OCI-M2 (cell line): ENCODE data around the gene CAMSAP2.

ENCODE experiments used
- DNase-seq: peaks from one replicate; lab custom pipeline; 2025; ENCODE audit not compliant: unreplicated experiment; lab: John Stamatoyannopoulos, UW

The CAMSAP2 gene

DNA sequence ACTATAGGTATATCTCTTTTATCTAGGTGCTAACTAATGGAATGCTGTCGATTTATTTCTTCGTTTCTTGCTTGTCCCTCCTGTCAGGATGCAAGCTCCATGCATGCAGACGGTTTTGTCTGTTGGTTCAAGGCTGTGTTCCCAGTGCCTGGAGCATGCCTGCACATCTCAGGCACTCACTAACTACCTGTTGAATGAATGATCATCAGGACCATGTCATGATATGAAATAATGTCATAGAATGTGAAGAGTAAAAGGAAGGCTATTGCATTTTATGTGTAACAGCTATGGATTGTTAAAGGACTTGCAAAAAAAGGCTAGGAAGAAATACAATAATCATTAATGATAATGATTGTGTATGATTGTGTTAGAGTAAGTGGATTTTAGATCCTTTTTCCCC is 138.3 kb downstream of the CAMSAP2 start:
- no peak for DNase-seq

GRCh38 chr1:200877839-200878551 is 139.3 kb downstream of the CAMSAP2 start:
- no peak for DNase-seq

GRCh38 chr1:200880212-200880611 is 141.5 kb downstream of the CAMSAP2 start:
- no peak for DNase-seq

- DNase-seq, result no peak
These were observed 144.4 kb downstream of the CAMSAP2 start for GRCh38 chr1:200883118-200883517.

DNA sequence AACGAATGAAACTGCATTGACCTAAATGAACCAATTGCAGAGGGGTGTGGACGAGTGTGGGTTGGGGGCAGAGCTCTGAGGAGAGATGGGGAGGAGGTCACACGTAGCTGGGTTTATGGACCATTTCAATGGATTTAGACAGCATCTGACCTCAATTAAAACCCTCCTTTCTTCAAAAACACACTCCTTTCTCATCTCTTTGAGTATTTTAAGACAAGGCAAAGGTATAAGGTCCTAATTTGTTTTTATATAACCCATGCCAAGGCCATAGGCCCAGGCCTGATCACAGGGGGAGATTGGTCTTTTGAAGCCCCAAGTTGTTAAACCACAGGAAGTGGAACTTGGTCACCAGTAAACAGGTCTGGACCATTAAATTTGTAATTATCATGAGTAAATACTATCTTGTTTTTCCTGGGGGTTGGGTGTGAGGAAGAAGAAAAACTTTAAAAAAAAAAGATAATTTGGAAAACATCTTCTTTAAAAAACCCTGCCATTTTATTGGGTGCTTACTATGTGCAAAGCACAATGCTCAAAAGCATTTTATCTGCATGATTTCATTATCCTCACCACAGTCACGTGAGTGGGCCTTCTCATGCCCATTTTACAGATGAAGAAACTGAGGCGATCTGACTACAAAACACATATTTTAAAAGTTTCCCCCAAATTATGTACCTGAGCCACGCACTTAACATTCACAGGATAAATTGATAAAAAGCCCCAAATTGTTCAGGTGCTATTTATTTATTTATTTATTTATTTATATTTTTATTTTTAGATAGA is 147.1 kb downstream of the CAMSAP2 start:
- DNase-seq, result no peak

DNA sequence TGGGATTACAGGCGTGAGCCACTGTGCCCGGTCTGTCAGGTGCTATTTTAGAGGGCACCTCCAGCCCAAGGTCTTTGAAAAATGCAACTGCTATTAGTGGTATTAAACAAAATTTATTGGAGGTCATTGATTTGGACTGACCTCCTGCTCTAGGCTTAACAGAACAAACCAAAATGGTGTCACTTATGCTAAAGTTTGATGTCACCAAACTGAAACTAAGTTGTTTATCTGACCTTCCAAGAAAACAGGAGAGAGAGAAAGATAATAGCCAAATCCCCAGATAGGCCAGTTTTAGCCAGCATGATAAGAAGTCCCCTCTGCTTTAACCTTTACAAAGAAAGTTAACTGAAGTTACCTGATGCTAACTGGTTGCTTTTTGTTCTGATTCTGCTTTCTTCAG is 147.9 kb downstream of the CAMSAP2 start:
- no peak for DNase-seq

- no peak for DNase-seq
These were observed 148.3 kb downstream of the CAMSAP2 start for GRCh38 chr1:200887036-200887435.

DNA sequence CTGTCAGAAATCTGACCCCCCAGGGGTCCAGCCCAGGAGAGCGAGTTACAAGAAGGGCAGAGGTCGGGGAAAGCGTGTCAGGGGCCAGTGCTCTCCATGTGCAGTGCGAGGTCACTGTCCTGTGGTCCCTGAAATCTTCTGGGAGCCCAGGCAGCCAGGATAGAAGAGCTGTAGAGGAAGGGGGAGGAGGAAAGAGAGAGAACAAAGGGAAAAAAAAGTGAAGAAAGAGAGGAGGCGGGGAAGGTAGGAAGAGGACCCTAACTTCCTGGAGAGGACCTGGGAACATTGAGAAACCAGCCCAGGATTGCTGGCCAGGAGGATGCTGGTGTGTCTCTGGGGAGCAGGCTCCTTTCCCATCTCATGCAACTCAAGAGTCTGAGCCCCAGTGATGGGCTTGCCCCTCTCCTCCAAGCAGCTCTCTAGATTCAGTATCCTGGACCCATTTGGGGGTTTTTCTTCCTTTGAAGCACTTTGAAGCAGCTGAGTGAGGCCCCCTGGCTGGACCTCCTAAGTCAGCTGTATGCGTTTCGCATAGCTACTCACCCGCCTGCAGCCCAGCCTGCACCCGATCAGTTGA is 149.2 kb downstream of the CAMSAP2 start:
- no peak for DNase-seq

- no peak for DNase-seq
These were observed 149.7 kb downstream of the CAMSAP2 start for GRCh38 chr1:200888349-200888838.

GRCh38 chr1:200889571-200889970 is 150.9 kb downstream of the CAMSAP2 start:
- no peak for DNase-seq

DNA sequence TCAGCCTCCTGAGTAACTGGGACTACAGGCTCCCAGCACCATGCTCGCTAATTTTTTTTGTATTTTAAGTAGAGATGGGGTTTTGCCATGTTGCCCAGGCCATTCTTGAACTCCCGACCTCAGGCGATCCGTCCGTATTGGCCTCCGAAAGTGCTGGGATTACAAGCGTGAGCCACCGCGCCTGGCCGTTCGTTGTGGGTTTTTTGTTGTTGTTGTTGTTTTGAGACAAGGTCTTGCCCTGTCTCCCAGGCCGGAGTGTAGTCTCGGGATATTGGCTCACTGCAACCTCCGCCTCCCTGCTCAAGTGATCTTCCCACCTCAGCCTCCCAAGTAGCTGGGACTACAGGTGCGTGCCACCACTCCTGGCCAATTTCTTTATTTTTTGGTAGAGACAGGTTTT is 151.3 kb downstream of the CAMSAP2 start:
- DNase-seq, result no peak

- no peak for DNase-seq
These were observed 152.4 kb downstream of the CAMSAP2 start for GRCh38 chr1:200890818-200891773.

DNA sequence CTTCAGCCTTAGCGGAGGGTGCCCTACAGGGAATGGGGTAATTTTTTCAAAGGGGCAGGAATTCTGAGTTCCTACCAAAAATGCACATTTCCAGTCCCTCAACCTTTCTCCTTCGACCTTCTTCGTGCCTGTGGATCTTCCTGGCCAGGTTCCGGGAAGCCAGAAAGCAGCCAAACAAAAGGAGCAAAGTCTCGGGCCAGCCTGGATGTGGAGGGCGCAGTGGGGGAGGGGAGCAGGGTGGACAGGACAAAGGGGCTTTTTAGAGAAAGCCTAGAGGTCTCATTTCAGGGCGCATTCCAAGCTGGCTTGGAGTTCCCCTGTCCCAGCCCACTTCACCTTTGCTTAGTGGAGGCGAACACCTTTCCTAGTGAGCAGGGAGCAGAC is 153.1 kb downstream of the CAMSAP2 start:
- no peak for DNase-seq

DNA sequence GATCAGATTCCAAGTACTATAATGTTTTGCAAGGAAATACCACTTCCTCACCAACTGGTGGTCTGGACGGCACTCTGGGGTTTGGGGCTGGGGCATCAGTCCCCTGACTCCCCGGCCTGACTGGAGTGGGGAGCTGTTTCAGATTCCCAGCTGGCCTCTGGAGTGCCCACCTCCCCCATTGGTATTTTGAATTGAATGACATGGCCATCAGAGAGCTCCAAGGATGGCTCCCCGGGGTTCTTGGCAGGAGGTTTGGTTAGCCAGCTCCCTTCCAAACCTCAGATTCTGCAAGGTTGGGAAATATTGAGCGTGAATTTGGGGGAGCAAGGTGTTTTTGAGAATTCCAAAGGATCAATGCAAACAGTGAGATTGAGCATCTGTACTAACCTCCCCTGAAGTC is 153.9 kb downstream of the CAMSAP2 start:
- DNase-seq, result no peak

- DNase-seq, result no peak
These were observed 154.3 kb downstream of the CAMSAP2 start for GRCh38 chr1:200892958-200893357.

GRCh38 chr1:200893411-200893901 is 154.8 kb downstream of the CAMSAP2 start:
- DNase-seq, result no peak

- no peak for DNase-seq
These were observed 156.2 kb downstream of the CAMSAP2 start, which contains the start of gene INAVA for GRCh38 chr1:200894712-200895442. Gene INAVA, plus strand, starts transcription at chr1:200894900. Its CDS starts 3,501 bp downstream, at chr1:200898401.

DNA sequence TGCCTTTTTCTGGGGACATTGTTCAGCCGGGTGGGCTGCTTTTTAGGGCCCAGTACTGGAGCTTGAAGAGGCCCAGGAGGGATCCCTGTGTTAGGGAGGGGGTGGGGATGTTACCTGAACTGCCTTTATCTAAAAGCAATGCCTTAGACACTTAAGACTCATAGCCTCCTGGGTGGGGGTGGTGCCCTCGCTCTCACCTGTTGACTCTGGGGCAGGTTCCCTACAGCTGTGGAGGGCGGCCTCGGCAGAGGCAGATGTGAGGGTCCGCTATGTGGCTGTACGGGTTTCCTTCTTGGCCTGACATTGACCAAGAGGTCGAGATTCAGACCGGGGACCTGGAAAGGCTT is 156.7 kb downstream of the CAMSAP2 start:
- no peak for DNase-seq

GRCh38 chr1:200895801-200896530 is 157.3 kb downstream of the CAMSAP2 start:
- no peak for DNase-seq
